DMS53 treated with DMSO at 0.1 percent for 48 hours (cell line): ENCODE measurements around the gene KRT83.
"Not testable (repeated sequence)": the region's sequence is repeated elsewhere in the genome, so short reads cannot be mapped to it uniquely, and the experiment has no call there.

Source experiments
- DNase-seq: peaks from one replicate; lab custom pipeline; 2025; ENCODE audit not compliant: unreplicated experiment; lab: John Stamatoyannopoulos, UW

The KRT83 gene

GRCh38 chr12:52354200-52354599 is 33.0 kb upstream of the KRT83 start:
- DNase-seq = no peak

- DNase-seq = no peak
Measured at GRCh38 chr12:52353766-52354165, 32.6 kb upstream of the KRT83 start.

- no peak for DNase-seq
Measured at GRCh38 chr12:52352951-52353350, 31.8 kb upstream of the KRT83 start.

- DNase-seq = no peak
Measured at GRCh38 chr12:52351196-52352059, 30.2 kb upstream of the KRT83 start.

GRCh38 chr12:52350786-52351185 is 29.6 kb upstream of the KRT83 start:
- no peak for DNase-seq

- no peak for DNase-seq
Measured at GRCh38 chr12:52350021-52350620, 28.9 kb upstream of the KRT83 start.

GRCh38 chr12:52349196-52349595 is 28.0 kb upstream of the KRT83 start:
- no peak for DNase-seq

GRCh38 chr12:52347551-52348510 is 26.6 kb upstream of the KRT83 start:
- DNase-seq = no peak

- DNase-seq = no peak
Measured at GRCh38 chr12:52347016-52347415, 25.8 kb upstream of the KRT83 start.

GRCh38 chr12:52346593-52346992 is 25.4 kb upstream of the KRT83 start:
- no peak for DNase-seq

- not testable (repeated sequence) for DNase-seq
Measured at GRCh38 chr12:52345041-52345440, 23.8 kb upstream of the KRT83 start.

- DNase-seq = no peak
Measured at GRCh38 chr12:52344111-52344510, 22.9 kb upstream of the KRT83 start.

GRCh38 chr12:52343550-52343949 is 22.4 kb upstream of the KRT83 start:
- no peak for DNase-seq

- DNase-seq = no peak
Measured at GRCh38 chr12:52342781-52343490, 21.7 kb upstream of the KRT83 start.

GRCh38 chr12:52341066-52341580 is 19.9 kb upstream of the KRT83 start:
- no peak for DNase-seq

GRCh38 chr12:52338241-52338960 is 17.2 kb upstream of the KRT83 start:
- no peak for DNase-seq

GRCh38 chr12:52337054-52337453 is 15.9 kb upstream of the KRT83 start:
- no peak for DNase-seq

GRCh38 chr12:52336641-52337040 is 15.4 kb upstream of the KRT83 start:
- DNase-seq = no peak

- no peak for DNase-seq
Measured at GRCh38 chr12:52335598-52336262, 14.5 kb upstream of the KRT83 start.
